Amygdala (tissue), 56 donors: ENCODE measurements around the gene OIT3.

Experiments
- DNase-seq, 56 donors: peaks; one replicate each; lab custom pipeline; 2025; lab: John Stamatoyannopoulos, UW

The OIT3 gene

DNA sequence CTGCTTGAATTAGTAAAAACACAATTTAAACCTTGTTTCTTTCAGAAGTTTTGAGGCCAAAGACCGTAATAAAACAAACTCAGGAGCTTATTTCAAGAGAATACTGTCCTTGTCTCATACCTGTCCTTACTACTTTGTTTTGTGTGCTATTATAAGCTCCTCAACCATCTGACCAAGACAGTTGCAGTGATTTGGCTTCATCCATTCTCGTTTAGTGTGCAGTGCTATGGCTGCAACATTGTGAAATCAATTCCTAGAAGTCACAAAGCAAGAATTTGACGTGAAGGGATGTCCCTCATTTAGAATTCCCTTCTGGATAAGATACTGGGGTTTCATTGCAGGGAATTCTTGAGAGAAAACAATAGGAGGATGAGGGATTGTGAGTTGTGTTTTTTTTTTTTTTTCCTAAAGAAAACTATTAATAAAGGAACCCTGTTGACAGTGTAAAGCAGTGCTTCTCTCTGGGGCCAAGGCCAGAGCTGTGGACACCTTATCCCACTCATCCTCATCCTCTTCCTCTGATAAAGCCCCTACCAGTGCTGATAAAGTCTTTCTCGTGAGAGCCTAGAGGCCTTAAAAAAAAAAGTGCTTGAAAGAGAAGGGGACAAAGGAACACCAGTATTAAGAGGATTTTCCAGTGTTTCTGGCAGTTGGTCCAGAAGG is at the start of gene OIT3:
TSS of gene OIT3 (plus strand) at position 604 of the 663 bp plus-strand sequence. CDS start 60 bp downstream, outside the sequence.
- DNase-seq, result no peak

DNA sequence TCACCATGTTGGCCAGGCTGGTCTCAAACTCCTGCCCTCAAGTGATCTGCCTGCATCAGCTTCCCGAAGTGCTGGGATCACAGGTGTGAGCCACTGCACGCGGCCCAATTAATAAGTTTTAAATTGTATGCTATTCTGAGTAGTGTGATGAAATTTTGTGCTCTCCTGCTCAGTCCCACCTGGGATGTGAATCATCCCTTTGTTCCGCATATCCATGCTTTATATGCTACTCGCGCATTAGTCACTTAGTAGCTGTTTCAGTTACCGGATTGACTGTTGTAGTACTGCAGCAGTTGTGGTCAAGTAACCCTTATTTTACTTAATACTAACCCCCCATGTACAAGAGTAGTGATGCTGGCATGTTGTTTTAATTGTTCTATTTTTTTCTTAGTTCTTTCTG is 47.3 kb upstream of the OIT3 start:
- no peak for DNase-seq

DNA sequence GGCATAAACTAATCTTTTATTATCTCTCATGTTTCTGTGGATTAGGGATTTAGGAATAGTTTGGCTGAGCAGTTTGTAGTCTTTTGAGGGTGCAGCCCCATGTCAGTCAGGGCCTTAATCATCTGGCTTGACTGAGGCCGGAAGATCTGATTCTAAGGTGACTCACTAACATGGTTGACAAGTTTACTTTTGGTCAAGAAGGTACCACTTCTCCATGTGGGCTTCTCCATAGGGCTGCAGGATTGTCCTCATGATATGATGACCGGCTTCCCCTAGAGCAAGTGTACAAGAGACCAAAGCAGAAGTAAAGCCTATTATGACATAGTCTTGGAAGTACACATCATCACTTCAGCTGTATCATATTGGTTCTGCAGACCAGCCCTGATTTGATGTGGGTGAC is 45.9 kb upstream of the OIT3 start:
- no peak for DNase-seq

DNA sequence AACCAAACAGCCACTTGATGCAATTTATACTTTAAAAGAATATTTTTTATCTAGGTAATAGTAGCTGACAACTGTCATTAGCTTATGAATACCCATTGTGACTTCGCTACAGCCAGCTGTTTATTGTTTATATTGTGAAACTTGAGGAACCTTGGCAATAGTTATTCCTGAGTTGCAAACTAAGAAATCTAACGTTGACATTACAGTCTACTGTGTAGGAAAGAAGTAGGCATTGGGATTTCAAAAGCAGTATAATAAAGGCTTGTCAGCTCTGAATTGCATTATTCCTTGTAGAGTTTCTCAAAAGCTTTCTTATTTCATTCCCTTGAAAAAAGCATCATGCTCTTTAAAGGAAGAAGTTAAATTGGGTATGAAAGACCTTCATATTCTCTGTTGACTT is 42.7 kb upstream of the OIT3 start:
- DNase-seq, result no peak

DNA sequence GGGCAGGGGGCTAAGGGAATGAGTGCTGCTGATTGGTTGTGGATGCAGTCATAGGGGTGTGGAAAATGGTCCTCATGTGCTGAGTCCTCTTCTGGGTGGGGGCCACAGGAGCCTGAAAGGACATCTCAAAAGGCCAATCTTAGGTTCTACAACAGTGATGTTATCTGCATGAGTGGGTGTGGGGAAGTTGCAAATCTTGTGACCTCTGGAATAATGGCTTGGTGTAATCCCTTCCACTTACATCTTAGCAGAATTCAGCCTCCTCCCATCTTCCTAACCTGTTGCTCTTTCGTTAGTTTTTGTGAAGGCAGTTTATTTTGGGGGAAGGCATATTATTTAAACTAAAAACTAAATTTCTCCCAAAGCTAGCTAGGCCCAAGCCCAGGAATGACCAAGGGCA is 42.0 kb upstream of the OIT3 start:
- DNase-seq, result no peak

DNA sequence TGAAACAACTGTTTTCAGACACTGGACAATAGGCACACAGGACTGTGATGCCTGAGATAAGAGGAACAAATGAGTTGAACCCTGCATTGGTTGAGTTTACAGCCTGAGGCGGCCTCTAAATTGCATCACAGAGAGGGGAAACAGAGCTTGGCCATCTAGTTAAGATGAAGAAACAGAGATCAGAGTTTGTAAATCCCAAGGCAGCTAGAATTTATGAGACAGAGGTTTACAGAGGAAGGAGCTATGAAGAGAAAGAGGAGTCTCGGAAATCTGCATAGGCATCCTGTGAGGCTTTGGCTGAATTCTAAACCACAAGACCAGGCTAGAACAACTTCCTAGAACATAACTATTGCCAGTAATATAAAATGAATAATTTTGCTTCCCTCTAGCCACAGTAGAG is 41.0 kb upstream of the OIT3 start:
- no peak for DNase-seq

DNA sequence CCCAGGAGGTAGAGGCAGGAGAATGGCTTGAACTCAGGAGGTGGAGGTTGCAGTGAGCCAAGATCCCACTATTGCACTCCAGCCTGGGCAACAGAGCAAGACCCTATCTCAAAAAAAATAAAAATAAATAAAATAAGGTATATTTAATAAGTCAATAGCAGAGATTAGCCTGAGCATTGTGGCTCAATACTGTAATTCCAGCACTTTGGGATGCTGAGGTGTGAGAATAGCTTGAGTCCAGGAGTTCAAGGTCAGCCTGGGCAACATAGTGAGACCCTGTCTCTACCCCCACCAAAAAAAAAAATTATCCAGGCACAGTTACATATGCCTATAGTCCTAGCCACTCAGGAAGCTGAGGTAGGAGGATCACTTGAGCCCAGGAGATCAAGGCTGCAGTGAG is 38.4 kb upstream of the OIT3 start:
- DNase-seq, result no peak

DNA sequence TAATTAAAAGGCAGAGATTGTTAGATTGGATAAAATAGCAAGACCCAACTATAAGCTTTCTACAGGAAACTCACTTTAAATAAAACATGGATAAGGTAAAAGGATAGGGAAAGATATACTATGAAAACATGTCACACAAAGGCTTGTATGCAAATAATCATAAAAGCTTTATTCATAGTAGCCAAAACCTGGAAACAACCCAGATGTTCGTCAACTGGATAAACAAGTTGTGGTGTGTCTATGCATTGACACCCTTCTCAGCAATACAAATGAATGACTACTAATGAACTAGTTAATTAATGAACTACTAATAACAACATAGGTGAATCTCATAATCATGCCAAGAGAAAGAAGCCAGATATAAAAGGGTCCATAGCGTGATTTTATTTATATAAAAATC is 37.7 kb upstream of the OIT3 start:
- DNase-seq, result no peak

DNA sequence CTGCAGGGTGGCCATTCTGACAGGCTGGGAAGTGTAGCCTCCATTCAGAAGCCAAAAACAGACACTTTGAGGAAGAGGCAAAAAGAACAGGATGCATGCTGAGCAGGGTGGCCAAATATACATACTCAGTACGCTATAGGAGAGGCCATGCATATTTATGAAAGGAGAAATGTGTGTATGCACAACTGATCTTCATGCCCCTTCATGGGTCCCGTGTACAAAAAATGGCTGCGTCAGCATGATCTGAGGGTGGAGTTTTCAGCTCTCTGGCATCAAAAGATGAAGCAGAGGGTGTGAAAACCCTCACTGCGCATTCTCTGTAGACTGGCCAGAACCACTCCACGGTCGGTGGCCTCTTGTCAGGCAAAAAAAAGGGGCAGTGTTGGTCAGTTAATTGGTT is 35.5 kb upstream of the OIT3 start:
- DNase-seq, result no peak

DNA sequence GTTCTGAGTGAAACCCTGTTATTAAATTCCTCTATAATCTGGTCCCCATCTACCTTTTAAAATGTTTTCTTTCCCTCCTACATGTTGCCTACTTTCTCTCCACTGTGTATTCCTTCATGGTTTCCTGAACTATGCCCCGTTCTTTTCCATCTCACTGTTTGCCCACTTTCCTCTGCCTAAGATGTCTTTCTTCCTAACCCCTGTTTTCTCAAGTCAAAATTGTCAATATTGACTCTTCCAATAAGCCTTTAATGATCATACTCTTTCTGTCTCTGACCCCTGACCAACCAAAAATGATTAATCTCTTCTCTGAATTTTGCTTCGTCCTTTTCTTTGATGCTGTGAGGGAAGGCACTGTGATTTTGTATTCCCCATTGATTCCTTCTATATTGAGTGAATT is 30.6 kb upstream of the OIT3 start:
- no peak for DNase-seq

DNA sequence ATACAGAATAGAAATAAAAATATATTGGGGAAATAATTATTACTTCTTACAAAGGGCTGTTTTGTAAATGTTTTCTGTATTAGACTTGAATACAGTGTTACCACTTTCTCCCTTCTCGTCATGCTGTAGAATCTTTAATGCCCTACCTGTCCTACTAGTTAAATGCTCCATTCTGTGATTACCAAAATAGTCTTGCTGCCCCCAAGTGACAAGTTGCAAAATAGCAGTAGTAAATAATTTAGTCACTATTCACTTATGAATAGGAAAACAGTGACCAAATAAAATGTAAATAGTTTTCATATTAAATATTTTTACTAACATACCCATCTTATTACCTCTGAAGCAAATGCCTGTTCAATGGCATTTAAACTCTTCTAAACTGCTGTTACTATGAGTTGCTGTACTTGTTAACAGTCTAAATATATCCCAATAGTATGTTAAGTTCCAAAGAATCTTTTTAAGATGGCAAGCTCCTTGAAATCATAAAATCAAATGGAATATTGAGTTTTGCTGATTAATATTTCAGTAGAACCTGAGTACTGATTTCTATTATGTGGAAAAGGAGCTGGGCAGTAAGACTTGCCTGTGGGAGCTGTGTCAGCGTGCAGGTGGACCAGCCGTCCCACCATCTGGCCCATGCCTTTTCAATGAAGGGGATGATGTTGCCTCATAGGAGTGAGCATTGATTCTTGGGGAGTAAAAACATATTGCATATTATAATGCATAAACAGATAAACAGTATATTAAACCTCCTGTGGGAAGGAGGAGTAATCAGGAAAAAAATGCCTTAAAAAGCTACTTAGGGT is 18.1 kb upstream of the OIT3 start:
- DNase-seq, result no peak

DNA sequence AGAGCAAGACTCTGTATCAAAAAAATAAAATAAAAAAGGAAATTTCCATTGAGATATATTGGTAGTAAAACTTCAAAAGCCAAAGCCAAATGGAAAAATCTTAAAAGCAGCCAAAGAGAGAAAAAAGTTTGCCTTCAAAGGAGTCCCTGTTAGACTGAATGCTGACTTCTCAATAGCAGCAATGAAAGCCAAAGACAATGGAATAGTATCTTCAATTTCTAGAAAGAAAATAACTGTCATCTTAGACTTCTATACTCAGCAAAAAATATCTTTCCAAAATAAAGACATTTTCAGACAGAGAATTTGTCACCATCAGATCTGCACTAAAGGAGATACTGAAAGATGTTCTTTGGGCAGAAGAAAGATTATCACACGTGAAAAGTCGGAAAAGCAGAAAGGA is 14.3 kb upstream of the OIT3 start:
- DNase-seq, result no peak

DNA sequence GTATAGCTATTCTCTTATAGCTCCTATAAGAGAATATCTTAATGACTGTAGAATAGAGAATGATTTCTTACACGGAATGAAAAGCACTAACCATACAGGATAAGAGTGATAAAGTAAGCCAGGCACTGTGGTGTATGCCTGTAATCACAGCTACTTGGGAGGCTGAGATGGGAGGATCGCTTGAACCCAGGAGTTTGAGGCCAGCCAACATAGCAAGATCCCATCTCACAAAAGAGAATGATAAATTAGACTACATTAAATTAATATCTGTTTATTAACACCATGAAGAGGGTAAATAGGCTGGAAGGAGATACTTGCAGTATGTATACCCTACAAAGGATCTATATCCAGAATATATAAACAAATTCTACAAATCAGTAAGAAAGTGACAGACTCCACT is 12.2 kb upstream of the OIT3 start:
- DNase-seq, result no peak

DNA sequence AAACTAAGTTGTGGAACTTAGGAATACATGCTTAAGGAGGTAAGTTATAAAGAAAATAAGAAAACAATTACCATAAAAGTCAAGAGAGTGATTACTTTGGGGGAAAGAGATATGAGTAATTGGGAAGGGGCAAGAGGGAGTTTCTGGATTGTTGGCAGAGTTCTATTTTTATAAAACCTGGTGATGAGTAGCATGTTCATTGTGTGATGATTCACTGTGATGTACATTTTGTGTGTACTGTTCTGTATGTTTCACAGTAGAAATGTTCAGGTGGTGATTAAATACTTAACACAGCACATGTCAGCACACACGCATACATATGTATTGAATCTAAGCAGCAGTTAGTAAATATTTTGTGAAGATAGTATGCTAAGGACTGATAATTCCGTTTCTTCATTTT is 9.7 kb upstream of the OIT3 start:
- DNase-seq, result no peak

DNA sequence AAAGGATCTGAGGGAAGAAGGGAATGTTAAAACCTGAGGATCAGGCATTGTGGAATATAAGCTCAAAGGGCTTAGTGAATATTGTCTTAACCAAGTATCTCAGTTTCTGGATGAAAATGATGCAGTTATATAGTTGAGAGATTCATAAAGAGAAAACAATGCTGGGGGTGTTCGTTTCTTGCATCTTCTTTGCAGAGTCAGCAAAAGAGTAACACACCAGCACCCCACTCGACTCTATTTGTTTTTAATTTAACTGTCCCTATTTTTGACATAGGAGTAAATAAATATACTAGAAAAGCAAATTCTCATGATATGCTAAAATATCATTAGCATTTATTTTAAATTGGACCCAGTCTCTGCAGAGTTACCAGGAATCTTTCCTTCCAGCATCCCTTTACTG is 7.6 kb upstream of the OIT3 start:
- DNase-seq, result no peak

DNA sequence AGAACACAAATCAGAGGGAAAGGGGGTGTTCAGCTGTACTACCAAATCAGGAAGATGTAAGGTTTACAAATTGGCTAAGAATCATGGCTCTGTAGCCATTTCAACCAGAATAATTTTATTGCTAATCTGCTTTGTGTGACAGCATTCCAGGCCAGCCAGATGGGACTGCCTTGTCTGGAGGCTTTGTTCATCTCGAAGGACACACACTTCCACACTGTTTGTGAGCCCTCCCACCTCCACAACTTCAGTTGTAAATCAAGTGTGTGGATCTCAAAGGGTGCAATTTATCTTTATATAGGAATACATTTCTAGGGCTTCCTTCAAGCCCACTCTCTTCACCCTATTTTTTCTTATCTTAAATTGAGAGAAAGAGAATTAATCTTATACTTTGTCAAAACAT is 6.9 kb upstream of the OIT3 start:
- DNase-seq, result no peak

DNA sequence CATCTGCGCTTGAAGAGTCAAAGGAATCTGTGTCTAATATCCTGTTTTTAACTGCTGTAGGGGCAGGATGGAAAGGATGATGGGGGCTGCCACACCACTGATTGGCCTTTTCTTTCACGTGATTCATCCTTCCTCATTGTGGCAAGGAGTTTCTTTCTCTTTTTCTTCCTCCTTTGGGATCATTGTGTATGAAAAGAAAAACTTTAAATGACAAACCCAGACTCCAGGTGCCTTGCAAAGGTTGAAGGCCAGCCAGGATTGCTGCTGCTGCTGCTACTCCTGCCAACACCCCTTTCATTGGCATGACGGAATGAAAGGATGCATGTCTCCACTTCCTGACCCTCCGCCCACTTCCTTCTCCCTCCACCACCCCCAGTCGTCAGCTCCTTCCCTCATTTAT is 6.5 kb upstream of the OIT3 start:
- peak in 1 of 56 donors; percentile 5 for DNase-seq

DNA sequence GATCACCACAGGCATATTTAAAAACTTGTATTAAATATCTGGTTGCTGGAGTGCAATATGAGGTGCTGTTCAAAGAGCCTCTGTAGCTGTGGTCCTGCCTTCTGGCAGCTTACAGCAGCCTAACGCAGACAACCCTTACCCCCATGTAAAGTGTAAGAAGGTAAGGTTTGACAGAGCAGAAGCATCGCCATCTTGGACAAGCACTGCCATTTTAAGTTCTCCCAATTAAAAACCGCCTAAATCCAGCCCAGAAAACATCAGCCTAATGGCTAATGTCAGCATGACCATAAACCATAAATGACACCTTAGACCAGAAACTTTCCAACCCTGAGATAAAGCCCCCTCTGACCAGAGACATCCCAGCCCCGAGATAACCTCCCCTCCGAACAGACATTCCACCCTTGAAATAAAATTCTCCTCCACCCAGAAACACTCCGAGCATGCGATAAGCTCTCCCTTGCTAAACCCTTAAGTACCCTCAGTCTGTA is 5.3 kb upstream of the OIT3 start:
- no peak for DNase-seq

DNA sequence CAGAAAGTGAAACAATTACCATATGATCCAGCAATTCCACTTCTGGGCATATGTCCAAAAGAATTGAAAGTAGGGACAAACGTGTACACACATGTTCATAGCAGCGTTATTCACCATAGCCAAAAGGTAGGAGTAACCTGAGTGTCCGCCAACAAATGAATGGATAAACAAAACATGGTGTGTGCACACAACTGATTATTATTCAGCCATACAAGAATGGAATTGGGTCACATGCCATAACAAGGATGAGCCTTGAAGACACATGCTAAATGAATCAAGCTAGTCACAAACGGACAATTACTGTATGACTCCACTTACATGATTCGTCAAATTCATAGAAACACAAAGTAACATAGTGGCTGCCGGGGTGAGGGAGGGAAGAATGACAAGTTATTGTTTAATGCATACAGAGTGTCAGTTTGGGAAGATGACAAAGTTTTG is 4.1 kb upstream of the OIT3 start:
- DNase-seq, result no peak

DNA sequence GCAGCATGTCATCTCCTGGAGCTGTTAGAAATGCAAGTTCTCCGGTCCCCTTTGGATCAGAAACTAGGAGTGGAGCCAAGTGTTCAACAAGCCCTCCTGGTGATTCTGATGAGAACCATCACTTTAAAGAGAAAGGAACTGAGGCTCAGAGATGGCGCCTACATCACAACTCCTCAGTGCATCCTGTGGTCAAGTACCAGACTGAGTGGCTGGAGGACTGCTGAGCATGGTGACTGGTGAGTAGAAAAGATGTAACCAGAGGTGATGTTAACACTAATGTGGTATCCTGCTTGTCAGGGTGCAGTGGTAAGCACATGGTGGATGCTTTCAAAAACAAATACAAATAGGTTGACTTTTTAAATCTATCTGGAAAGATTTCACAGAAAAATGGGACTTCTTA is 3.5 kb upstream of the OIT3 start:
- no peak for DNase-seq

DNA sequence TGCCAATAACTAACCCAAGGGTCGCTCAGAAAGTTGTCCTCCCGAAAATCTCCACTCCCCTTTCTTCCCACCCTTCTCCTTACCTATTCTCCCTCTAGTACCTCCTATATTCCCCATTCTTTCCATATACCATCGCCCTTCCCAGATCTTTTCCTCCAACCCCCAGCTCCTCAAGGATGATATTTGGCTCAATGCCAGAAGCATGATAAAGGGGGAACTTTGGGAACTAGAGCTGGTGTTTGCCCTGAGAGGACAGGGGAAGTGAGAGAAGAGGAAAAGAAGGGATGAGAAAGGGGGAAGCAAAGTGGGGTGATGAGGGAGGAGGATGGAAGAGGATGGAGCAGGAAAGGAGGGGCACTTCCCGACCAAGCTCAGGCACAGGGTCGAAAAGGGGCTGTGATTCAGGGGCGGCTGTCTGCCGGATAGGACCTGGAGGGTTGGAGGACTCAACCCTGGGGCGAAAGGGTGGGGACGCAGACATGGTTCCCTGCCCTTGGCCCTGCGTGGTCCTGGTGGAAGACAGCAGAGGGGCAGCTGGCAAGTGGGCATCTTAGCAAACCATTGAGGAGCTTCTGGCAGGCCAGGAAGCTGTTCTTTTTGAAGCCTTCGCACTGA is 1.8 kb downstream of the OIT3 start:
- DNase-seq, result no peak

DNA sequence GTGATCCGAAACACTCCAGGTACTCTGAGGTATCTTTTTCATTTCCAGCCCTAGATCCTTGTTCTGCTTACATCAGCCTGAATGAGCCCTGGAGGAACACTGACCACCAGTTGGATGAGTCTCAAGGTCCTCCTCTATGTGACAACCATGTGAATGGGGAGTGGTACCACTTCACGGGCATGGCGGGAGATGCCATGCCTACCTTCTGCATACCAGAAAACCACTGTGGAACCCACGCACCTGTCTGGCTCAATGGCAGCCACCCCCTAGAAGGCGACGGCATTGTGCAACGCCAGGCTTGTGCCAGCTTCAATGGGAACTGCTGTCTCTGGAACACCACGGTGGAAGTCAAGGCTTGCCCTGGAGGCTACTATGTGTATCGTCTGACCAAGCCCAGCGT is 5.1 kb downstream of the OIT3 start:
- DNase-seq, result no peak
